ENCODE results near the gene NCKAP5L. TPM values are rescaled to one million over a fixed set of nuclear protein-coding genes. Genes with fewer than 3 reads are reported as not detected.

Gene NCKAP5L
- total and polyA plus RNA-seq, 2 experiments from 2014 or later = 10.2 to 37.0 TPM

GRCh38 chr12:49779581-49779980 is 48.6 kb downstream of the NCKAP5L start:
- no peaks in the 10 kb centered on the region; the same call in 2 of the 3 replicates for H3K9me3 Mint-ChIP-seq
- no peak overlapping the region for H3K4me3 Mint-ChIP-seq
- no peaks in the 10 kb centered on the region for H3K36me3 Mint-ChIP-seq (ENCODE audit: low read depth)
- DNase-seq (ENCODE audit: low spot score) = no peak
- H3K27me3 ChIP-seq (ENCODE audit: insufficient read depth) = no peaks in the 10 kb centered on the region
- no peak overlapping the region for H3K4me3 ChIP-seq
- H3K27ac Mint-ChIP-seq = no peak overlapping the region
- peaks cover 12% of the 10 kb centered on the region for H3K4me1 Mint-ChIP-seq
- H3K79me2 ChIP-seq (replicated peaks; ENCODE audit: insufficient read depth) = no peaks in the 10 kb centered on the region
- H3K27me3 Mint-ChIP-seq (ENCODE audit: insufficient read depth, low read depth, poor library complexity) = peaks cover 20% of the 10 kb centered on the region
- H2AFZ ChIP-seq = no peak overlapping the region
- no peaks in the 10 kb centered on the region for H3K9me2 ChIP-seq (ENCODE audit: insufficient read depth)
- no peaks in the 10 kb centered on the region for H3K36me3 ChIP-seq (ENCODE audit: insufficient read depth)
- ATAC-seq = no peak
- H4K20me1 ChIP-seq (replicated peaks; ENCODE audit: insufficient read depth) = no peaks in the 10 kb centered on the region
- H3K4me1 ChIP-seq (ENCODE audit: insufficient read depth) = no peaks in the 10 kb centered on the region
- TF ChIP-seq EZH2phosphoT487 (IDR thresholded peaks at IDR 0.05; ENCODE audit: unreplicated experiment) = no peak
- TF ChIP-seq POLR2AphosphoS5 (IDR thresholded peaks at IDR 0.05; ENCODE audit: low read depth) = no peak
- no peak for TF ChIP-seq CREB1 (CRISPR knock-in tag; IDR thresholded peaks at IDR 0.05; ENCODE audit: low read depth)
- no peak overlapping the region for H3K4me2 ChIP-seq
- H3F3A ChIP-seq (replicated peaks; ENCODE audit: low read depth) = no peaks in the 10 kb centered on the region
- H3K27ac ChIP-seq (ENCODE audit: low read depth) = no peak overlapping the region

GRCh38 chr12:49777800-49778748 is 50.1 kb downstream of the NCKAP5L start:
- Histone ChIP-seq H3K4me1 (ENCODE audit: insufficient read depth) (no peaks in the 10 kb centered on the region), H3K27me3 (ENCODE audit: insufficient read depth) (no peaks in the 10 kb centered on the region), H3K36me3 (ENCODE audit: insufficient read depth) (no peaks in the 10 kb centered on the region), H3K9me2 (ENCODE audit: insufficient read depth) (no peaks in the 10 kb centered on the region), H4K20me1 (replicated peaks; ENCODE audit: insufficient read depth) (no peaks in the 10 kb centered on the region), H3F3A (replicated peaks; ENCODE audit: low read depth) (no peaks in the 10 kb centered on the region), H3K4me2 (no peak overlapping the region), H3K79me2 (replicated peaks; ENCODE audit: insufficient read depth) (no peaks in the 10 kb centered on the region), H3K27ac (ENCODE audit: low read depth) (no peak overlapping the region), H2AFZ (peak overlapping the region; percentile 99; the same call in 1 of the 2 replicates), H3K4me3 (no peak overlapping the region)
- no peak overlapping the region for H3K4me3 Mint-ChIP-seq
- 0 out of 2 replicates have a peak, but pooled peaks have one; percentile 17 for TF ChIP-seq ZNF462 (CRISPR knock-in tag; IDR thresholded peaks at IDR 0.05)
- TF ChIP-seq NANOG (IDR thresholded peaks at IDR 0.05; ENCODE audit: borderline replicate concordance) = no peak
- TF ChIP-seq ETS1 (IDR thresholded peaks at IDR 0.05) = no peak
- TF ChIP-seq EZH2phosphoT487 (IDR thresholded peaks at IDR 0.05; ENCODE audit: unreplicated experiment) = no peak
- no peak for TF ChIP-seq POLR2AphosphoS5 (IDR thresholded peaks at IDR 0.05; ENCODE audit: low read depth)
- TF ChIP-seq CTCF (conservative IDR thresholded peaks at IDR 0.05; ENCODE audit: low read depth in 2 of 2) = peak; percentile 90 to 95
- no peaks in the 10 kb centered on the region for H3K36me3 Mint-ChIP-seq (ENCODE audit: low read depth)
- no peaks in the 10 kb centered on the region; the same call in 2 of the 3 replicates for H3K9me3 Mint-ChIP-seq
- peaks cover 18% of the 10 kb centered on the region for H3K27me3 Mint-ChIP-seq (ENCODE audit: insufficient read depth, low read depth, poor library complexity)
- H3K27ac Mint-ChIP-seq = no peak overlapping the region
- peaks cover 12% of the 10 kb centered on the region for H3K4me1 Mint-ChIP-seq
- peak; percentile 86 for ATAC-seq
- DNase-seq (ENCODE audit: low spot score) = peak; percentile 90

Measured in GM23338 (cell line).